ENCODE results near the gene CAMK2A.

DNA sequence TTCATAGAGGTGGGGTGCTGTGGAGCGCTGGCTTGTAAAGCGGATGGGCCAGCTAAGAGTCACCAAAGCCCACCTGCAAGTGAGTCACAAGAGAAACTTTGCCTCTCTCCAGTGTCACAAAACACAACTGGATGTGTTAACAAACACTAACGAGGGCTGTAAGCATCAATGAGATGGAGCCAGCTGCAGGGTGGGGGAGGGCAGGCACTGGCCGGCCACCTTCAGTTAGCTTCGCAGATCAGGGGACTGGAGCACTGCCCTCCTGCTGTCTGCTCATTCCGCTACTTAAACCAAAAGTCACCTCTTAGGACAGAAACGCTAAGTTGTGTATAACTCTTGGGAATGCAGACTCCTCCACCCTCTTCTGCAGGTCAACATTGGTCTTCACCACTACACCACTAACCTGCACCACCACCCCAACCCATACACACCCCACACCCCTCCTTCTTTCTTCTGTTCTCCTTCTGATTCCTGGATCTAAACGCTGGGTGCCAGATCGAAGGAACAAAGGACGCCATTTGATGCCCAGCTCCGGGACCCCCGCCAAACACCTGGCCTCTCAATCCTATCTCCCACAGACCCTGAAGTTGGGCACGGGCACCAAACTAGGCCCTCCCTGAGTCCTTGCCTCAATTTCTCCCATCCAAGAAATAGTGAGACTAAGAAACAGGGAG is 11.1 kb upstream of the CAMK2A start:
- TF ChIP-seq EZH2phosphoT487 (conservative IDR thresholded peaks at IDR 0.05; ENCODE audit: low read length) = no peak
- TF ChIP-seq, protein P1, sequence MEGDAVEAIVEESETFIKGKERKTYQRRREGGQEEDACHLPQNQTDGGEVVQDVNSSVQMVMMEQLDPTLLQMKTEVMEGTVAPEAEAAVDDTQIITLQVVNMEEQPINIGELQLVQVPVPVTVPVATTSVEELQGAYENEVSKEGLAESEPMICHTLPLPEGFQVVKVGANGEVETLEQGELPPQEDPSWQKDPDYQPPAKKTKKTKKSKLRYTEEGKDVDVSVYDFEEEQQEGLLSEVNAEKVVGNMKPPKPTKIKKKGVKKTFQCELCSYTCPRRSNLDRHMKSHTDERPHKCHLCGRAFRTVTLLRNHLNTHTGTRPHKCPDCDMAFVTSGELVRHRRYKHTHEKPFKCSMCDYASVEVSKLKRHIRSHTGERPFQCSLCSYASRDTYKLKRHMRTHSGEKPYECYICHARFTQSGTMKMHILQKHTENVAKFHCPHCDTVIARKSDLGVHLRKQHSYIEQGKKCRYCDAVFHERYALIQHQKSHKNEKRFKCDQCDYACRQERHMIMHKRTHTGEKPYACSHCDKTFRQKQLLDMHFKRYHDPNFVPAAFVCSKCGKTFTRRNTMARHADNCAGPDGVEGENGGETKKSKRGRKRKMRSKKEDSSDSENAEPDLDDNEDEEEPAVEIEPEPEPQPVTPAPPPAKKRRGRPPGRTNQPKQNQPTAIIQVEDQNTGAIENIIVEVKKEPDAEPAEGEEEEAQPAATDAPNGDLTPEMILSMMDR (IDR thresholded peaks at IDR 0.05; ENCODE audit: insufficient read depth, low read length, poor library complexity, severe bottlenecking) = no peak
